HG03575 (cell line): Measurements from ENCODE around the gene MOGAT3.

Source experiments
- ATAC-seq: cut with Tn5 transposase; IDR thresholded peaks from one replicate; pipeline ENCODE4 v1.9.1; 2021; ENCODE audit not compliant: unreplicated experiment, insufficient number of reproducible peaks, low FRiP score; ENCODE audit errors: extremely low read depth

MOGAT3 gene, protein sequence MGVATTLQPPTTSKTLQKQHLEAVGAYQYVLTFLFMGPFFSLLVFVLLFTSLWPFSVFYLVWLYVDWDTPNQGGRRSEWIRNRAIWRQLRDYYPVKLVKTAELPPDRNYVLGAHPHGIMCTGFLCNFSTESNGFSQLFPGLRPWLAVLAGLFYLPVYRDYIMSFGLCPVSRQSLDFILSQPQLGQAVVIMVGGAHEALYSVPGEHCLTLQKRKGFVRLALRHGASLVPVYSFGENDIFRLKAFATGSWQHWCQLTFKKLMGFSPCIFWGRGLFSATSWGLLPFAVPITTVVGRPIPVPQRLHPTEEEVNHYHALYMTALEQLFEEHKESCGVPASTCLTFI

GRCh38 chr7:101200862-101201599, at the start of gene MOGAT3:
Gene MOGAT3 (minus strand): TSS chr7:101201036. CDS start chr7:101200854, 182 bp downstream.
- ATAC-seq = no peak

- no peak for ATAC-seq
Observed at GRCh38 chr7:101250324-101250723, 49.5 kb upstream of the MOGAT3 start.

DNA sequence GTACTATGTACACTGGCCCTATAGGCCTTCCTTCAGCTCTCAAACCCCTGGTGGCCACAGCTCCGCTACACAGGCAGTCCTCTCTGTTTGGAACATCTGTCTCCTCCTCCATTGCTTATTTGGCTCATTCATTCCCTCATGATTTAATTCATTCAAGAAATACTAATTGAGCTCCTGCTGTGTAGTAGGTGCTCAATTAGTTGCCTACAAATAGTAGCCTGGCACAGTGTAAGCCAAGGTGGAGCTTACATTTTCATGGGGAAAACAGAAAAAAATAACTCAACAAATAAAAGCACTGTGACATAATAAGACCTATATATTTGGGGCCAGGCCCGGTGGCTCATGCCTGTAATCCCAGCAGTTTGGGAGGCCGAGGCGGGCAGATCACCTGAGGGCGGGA, 47.4 kb upstream of the MOGAT3 start:
- no peak for ATAC-seq

GRCh38 chr7:101245147-101245668, 44.4 kb upstream of the MOGAT3 start:
- ATAC-seq = no peak

GRCh38 chr7:101244375-101245146, 43.7 kb upstream of the MOGAT3 start, which contains the start of gene FIS1:
Gene FIS1 (minus strand): TSS chr7:101245081. CDS start chr7:101245004, 77 bp downstream.
- ATAC-seq = peak; percentile 58

DNA sequence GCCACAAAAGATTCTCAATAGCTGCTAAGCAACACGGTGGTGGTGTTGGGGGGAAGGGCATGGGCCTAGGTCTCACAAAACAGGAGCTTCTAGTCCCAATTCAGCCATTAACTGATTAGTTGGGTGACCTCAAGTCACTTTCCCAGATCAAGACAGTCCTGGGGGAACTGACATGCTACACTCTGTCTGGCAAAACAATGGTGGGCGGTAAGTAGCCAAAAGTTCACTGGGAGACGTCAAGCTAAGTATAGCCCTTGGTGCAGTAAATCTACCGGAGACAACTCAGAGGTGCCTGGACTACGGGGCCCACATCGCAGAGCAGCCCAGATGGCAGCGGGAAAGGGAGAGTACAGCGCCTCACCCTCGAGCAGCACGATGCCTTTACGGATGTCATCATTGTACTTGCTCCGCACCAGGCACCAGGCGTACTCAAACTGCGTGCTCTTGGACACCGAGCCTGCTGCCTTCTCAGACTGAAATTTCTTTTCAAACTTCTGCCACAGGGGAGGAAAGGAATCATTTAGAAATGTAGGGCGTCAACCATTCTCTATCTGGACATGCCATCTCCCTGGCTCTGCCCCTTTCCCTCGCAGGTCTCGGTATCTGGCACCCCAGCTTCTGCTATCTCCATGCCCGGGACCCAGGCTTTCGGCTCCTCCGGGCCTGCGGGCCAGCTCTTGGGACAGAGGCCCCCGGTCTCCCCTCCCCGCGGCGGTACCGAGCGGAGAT, 43.0 kb upstream of the MOGAT3 start:
- no peak for ATAC-seq

- ATAC-seq = no peak
Observed at GRCh38 chr7:101241443-101242349, 40.9 kb upstream of the MOGAT3 start.

DNA sequence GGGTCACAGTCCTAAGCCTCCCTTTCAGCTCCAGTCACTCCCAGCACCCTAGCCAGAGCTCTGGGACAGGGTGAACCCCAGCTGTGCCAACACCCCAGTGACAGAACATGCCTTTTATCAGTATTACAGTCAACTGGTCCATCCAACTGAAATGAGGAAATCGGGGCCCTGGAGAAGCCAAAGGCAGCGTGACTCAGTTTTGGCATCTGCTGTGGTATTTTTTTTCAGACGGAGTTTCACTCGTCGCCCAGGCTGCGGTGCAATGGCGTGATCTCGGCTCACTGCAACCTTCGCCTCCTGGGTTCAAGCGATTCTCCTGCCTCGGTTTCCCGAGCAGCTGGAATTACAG, 40.2 kb upstream of the MOGAT3 start:
- no peak for ATAC-seq

DNA sequence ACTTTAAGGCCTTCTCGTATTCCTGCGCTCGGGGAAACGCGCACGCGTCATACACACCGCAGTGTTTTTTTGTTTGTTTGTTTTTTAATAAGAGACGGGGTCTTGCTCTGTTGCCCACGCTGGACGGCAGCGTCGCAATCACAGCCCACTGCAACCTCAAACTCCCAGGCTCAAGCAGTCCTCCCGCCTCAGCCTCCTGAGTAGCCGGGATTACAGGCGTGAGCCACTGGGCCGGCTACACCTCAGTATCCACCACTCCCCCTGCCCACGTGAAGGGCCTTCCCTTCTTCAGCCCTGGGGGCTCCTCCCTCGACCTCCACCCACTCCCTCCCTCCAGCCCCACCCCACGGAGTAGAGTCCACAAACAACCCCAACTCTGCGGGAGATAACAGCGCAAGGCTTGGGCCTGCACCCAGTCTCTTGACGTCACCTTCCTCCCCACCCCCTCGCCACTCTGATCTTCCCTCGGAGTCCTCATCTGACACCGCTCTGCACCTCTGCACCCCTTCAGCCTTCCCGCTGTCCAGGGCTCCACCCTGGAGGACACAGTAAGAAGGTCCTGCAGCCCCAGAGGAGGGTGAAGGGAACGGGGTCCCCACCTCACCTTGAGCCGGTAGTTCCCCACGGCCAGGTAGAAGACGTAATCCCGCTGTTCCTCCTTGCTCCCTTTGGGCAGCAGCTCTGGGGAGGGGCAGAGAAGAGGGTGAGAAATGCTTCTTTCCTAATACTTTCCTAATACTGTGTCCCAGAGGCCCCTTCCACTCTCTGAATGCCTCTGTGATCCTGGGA, 39.6 kb upstream of the MOGAT3 start:
- no peak for ATAC-seq

DNA sequence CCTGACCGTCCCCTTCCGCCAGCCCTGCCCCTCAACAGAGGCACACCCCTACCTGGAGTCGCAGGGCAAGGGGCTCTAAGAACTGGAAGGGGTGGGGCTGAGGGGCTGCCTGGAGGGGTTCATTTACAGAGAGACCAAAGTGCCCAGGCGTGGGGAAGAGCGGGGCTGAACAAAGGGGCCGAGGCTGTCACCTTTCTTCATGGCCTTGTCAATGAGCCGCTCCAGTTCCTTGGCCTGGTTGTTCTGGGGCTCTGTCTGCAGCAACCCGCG, 39.0 kb upstream of the MOGAT3 start:
- ATAC-seq = no peak

- no peak for ATAC-seq
Observed at GRCh38 chr7:101239191-101239950, 38.5 kb upstream of the MOGAT3 start.

DNA sequence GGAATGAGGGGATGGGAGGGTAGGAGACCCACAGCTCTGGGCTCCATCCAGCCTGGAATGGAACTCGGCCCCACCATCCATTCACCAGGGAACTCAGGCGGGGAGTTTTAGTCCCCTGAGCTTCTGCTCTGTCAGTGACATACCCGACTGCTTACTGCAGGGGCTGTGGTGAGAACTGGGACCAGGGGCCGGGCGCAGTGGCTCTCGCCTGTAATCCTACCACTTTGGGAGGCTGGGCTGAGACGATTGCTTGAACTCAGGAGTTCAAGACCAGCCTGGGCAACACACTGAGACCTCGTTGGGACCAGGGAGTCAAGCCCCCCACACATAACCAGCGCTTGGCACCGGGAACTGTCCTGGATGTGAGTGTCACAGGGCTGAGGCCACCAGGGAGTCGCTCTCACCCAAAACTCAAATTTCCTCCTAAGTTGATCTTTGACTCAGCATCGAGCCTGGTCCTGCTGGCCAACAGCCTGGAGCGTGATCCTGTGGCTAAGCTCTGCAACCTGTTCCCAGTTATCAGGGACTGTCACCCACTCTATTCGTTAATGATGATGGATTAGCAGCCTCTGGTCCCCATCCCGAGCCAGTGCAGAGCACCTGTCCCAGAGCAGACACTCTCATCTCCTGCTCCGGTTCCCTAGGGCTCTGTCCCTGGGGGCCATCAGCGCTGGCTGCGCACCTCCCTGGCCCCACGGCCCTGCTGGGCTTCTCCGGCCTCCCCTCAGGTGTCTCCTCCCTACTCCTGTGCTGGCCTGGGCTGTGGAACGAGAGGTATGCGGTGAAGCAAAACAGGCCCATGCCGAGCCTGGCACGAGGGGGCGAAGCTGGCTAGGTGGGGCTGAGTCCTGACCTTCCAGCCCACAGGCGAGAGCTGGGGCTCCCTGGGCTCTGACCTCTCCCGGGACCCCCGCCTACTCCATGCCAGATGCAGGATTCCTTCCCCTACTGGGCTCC, 37.7 kb upstream of the MOGAT3 start:
- no peak for ATAC-seq

- ATAC-seq = no peak
Observed at GRCh38 chr7:101237206-101238067, 36.6 kb upstream of the MOGAT3 start, which contains the start of gene CLDN15. Gene CLDN15 (minus strand): TSS chr7:101237802. CDS start chr7:101237581, 221 bp downstream.

DNA sequence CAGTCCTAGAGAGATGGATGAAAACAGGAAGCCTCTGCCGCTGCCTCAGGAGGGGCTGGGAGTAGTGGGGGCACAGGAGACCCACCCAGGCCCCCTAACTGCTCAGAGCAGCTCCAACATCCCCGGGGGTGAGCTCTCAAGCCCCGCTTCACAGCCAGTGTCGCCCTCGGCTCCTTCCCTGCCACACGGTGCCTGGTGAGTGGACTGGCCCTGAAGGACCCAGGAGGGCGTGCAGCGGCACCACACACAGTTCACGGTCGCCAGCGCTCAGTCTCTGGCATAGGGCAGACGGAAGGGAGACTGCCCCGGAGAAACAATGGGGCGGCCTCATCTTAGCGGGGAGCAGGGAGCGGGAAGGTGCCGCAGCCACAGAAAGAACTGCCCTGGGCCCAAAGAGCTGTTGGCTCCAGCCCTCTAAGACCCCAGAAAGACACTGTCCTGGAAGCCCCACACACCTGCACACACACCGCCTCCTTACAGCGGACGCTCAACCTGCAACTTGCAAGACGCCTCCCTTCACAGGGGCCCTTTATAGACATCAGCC, 35.5 kb upstream of the MOGAT3 start:
- ATAC-seq = no peak
